Activated CD8-positive, alpha-beta memory T cell treated with anti-CD3 and anti-CD28 coated beads for 48 hours (primary cell): ENCODE results near the gene ACP7.
"Not testable (repeated sequence)": the region's sequence is repeated elsewhere in the genome, so short reads cannot be mapped to it uniquely, and the experiment has no call there.

ENCODE experiments used
- DNase-seq, 3 experiments: peaks; one replicate each; pipeline ENCODE4 v3.0.0-alpha.2; 2020; ENCODE audit warnings: low read depth in 2 of 3, low spot score in 2 of 3

Gene ACP7

GRCh38 chr19:39130337-39131254, 46.4 kb downstream of the ACP7 start:
- DNase-seq = no peak

GRCh38 chr19:39131255-39131755, 47.1 kb downstream of the ACP7 start:
- DNase-seq = no peak

- no peak for DNase-seq
Observed at GRCh38 chr19:39132344-39132969, 48.3 kb downstream of the ACP7 start.

- no peak for DNase-seq
Observed at GRCh38 chr19:39133431-39134270, 49.5 kb downstream of the ACP7 start.

GRCh38 chr19:39135701-39136100, 51.5 kb downstream of the ACP7 start:
- no peak for DNase-seq

- DNase-seq = no peak
Observed at GRCh38 chr19:39136225-39136940, 52.2 kb downstream of the ACP7 start.

- no peak for DNase-seq
Observed at GRCh38 chr19:39137131-39137530, 53.0 kb downstream of the ACP7 start.

GRCh38 chr19:39138221-39139211, 54.3 kb downstream of the ACP7 start:
- DNase-seq = no peak

- no peak for DNase-seq
Observed at GRCh38 chr19:39139305-39139874, 55.2 kb downstream of the ACP7 start.

- DNase-seq = no peak
Observed at GRCh38 chr19:39139971-39140453, 55.8 kb downstream of the ACP7 start.

GRCh38 chr19:39140594-39140993, 56.4 kb downstream of the ACP7 start:
- no peak for DNase-seq

- no peak for DNase-seq
Observed at GRCh38 chr19:39141929-39142328, 57.8 kb downstream of the ACP7 start.

GRCh38 chr19:39142630-39143029, 58.5 kb downstream of the ACP7 start:
- DNase-seq = no peak

- not testable (repeated sequence) for DNase-seq
Observed at GRCh38 chr19:39143757-39144289, 59.7 kb downstream of the ACP7 start.

GRCh38 chr19:39144290-39145071, 60.3 kb downstream of the ACP7 start:
- no peak for DNase-seq

GRCh38 chr19:39145180-39145953, 61.2 kb downstream of the ACP7 start:
- no peak for DNase-seq

GRCh38 chr19:39146091-39146490, 61.9 kb downstream of the ACP7 start:
- DNase-seq = no peak
